ENCODE data around the gene ITGA11.

The ITGA11 gene

GRCh38 chr15:68330416-68330815 is 101.5 kb downstream of the ITGA11 start:
- TF ChIP-seq CTCF (IDR thresholded peaks at IDR 0.05) = no peak

- TF ChIP-seq CTCF (IDR thresholded peaks at IDR 0.05) = no peak
Observed at GRCh38 chr15:68328964-68329363, 103.0 kb downstream of the ITGA11 start.

- TF ChIP-seq CTCF (IDR thresholded peaks at IDR 0.05) = no peak
Observed at GRCh38 chr15:68328443-68328842, 103.5 kb downstream of the ITGA11 start.

- no peak for TF ChIP-seq CTCF (IDR thresholded peaks at IDR 0.05)
Observed at GRCh38 chr15:68326711-68327354, 105.1 kb downstream of the ITGA11 start.

- TF ChIP-seq CTCF (IDR thresholded peaks at IDR 0.05) = no peak
Observed at GRCh38 chr15:68325726-68326125, 106.2 kb downstream of the ITGA11 start.

GRCh38 chr15:68322796-68323195 is 109.2 kb downstream of the ITGA11 start:
- TF ChIP-seq CTCF (IDR thresholded peaks at IDR 0.05) = no peak

- no peak for TF ChIP-seq CTCF (IDR thresholded peaks at IDR 0.05)
Observed at GRCh38 chr15:68321229-68321628, 110.7 kb downstream of the ITGA11 start.

GRCh38 chr15:68319997-68320396 is 112.0 kb downstream of the ITGA11 start:
- no peak for TF ChIP-seq CTCF (IDR thresholded peaks at IDR 0.05)
